Upper lobe of left lung (tissue), 4 donors: ENCODE data around the gene SMC1B.

Source experiments
- EP300 ChIP-seq, 4 donors: sonication (generic); formaldehyde crosslinking; IDR thresholded peaks; one replicate each; pipeline ENCODE4 v1.5.1; 2017; ENCODE audit warnings: antibody characterized with exemption in 4 of 4, control low read depth in 2 of 4
- POLR2A ChIP-seq, 4 donors: fragments of 450-650 bp; IDR thresholded peaks; one replicate each; pipeline ENCODE4 v1.5.1; 2016 to 2017; ENCODE audit warnings: antibody characterized with exemption in 4 of 4, mild to moderate bottlenecking in 2 of 4
- TF ChIP-seq, protein P1 (sequence below), 6 experiments: fragments of 450-650 bp in 4 of 6; fragments of 200-600 bp in 2 of 6; sonication (generic) in 2 of 6; IDR thresholded peaks; one replicate each; pipeline ENCODE4 v1.5.1; 2016 to 2019; ENCODE audit warnings: antibody characterized with exemption in 6 of 6

DNA sequence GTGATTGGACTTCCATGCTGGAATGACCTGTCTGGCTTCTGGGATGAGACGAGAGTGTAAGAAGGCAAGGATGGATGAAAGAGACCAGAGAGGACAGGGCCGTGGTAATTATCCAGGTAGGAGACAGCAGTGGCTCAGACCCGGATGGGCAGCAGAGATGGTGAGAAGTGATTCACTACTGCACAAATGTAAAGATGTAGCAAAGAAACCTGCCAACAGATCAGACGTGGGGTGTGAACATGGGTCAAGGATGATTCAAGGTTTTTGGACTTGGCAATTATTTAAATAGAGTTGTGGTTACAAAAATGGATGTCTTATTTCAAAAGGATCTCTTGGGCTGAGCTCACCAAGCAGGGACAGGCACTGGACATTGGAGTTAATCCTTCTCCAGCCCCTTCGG is 32.8 kb upstream of the SMC1B start:
- no peak for TF ChIP-seq POLR2A (IDR thresholded peaks at IDR 0.05)
- TF ChIP-seq, protein P1, sequence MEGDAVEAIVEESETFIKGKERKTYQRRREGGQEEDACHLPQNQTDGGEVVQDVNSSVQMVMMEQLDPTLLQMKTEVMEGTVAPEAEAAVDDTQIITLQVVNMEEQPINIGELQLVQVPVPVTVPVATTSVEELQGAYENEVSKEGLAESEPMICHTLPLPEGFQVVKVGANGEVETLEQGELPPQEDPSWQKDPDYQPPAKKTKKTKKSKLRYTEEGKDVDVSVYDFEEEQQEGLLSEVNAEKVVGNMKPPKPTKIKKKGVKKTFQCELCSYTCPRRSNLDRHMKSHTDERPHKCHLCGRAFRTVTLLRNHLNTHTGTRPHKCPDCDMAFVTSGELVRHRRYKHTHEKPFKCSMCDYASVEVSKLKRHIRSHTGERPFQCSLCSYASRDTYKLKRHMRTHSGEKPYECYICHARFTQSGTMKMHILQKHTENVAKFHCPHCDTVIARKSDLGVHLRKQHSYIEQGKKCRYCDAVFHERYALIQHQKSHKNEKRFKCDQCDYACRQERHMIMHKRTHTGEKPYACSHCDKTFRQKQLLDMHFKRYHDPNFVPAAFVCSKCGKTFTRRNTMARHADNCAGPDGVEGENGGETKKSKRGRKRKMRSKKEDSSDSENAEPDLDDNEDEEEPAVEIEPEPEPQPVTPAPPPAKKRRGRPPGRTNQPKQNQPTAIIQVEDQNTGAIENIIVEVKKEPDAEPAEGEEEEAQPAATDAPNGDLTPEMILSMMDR (IDR thresholded peaks at IDR 0.05), result no peak
- no peak for TF ChIP-seq EP300 (IDR thresholded peaks at IDR 0.05)
